ENCODE data around the gene DGCR8. TPM values are rescaled to one million over a fixed set of nuclear protein-coding genes. Genes with fewer than 3 reads are reported as not detected.

Gene DGCR8
- total RNA-seq, 2 experiments from 2014 or later, result 52.3 to 55.2 TPM

GRCh38 chr22:20142711-20143621 lies 62.9 kb downstream of the DGCR8 start:
- H3K27me3 Mint-ChIP-seq (ENCODE audit: low read depth), result no peaks in the 10 kb centered on the region
- H3K9me3 Mint-ChIP-seq (ENCODE audit: insufficient read depth), result no peaks in the 10 kb centered on the region
- H3K4me1 Mint-ChIP-seq (ENCODE audit: low read depth), result peaks cover 5% of the 10 kb centered on the region
- CTCF ChIA-PET, result no interaction called here
- H3K27ac Mint-ChIP-seq, result no peak overlapping the region
- POLR2A ChIA-PET, result no interaction called here
- no peaks in the 10 kb centered on the region for H3K36me3 Mint-ChIP-seq (ENCODE audit: low read depth)
- DNase-seq, result no peak
- H3K4me3 Mint-ChIP-seq, result no peak overlapping the region
- ATAC-seq, result no peak

GRCh38 chr22:20143883-20144665 lies 64.0 kb downstream of the DGCR8 start:
- Mint-ChIP-seq H3K27ac (no peak overlapping the region), H3K9me3 (ENCODE audit: insufficient read depth) (no peaks in the 10 kb centered on the region), H3K36me3 (ENCODE audit: low read depth) (no peaks in the 10 kb centered on the region), H3K4me1 (ENCODE audit: low read depth) (peaks cover 5% of the 10 kb centered on the region), H3K4me3 (no peak overlapping the region), H3K27me3 (ENCODE audit: low read depth) (no peaks in the 10 kb centered on the region)
- ATAC-seq (no peak), DNase-seq (no peak)
- CTCF ChIA-PET, result no interaction called here
- POLR2A ChIA-PET, result no interaction called here

GRCh38 chr22:20145206-20145831 lies 65.3 kb downstream of the DGCR8 start:
- Mint-ChIP-seq H3K9me3 (ENCODE audit: insufficient read depth) (no peaks in the 10 kb centered on the region), H3K4me1 (ENCODE audit: low read depth) (peaks cover 5% of the 10 kb centered on the region), H3K36me3 (ENCODE audit: low read depth) (no peaks in the 10 kb centered on the region), H3K4me3 (no peak overlapping the region), H3K27ac (no peak overlapping the region), H3K27me3 (ENCODE audit: low read depth) (no peaks in the 10 kb centered on the region)
- POLR2A ChIA-PET, result no interaction called here
- DNase-seq (no peak), ATAC-seq (no peak)
- CTCF ChIA-PET, result no interaction called here

GRCh38 chr22:20145832-20146223 lies 65.8 kb downstream of the DGCR8 start:
- Mint-ChIP-seq H3K4me3 (no peak overlapping the region), H3K36me3 (ENCODE audit: low read depth) (no peaks in the 10 kb centered on the region), H3K9me3 (ENCODE audit: insufficient read depth) (no peaks in the 10 kb centered on the region), H3K27ac (no peak overlapping the region), H3K4me1 (ENCODE audit: low read depth) (peaks cover 5% of the 10 kb centered on the region), H3K27me3 (ENCODE audit: low read depth) (no peaks in the 10 kb centered on the region)
- no peak for DNase-seq
- POLR2A ChIA-PET, result no interaction called here
- CTCF ChIA-PET, result no interaction called here
- no peak for ATAC-seq

GRCh38 chr22:20146777-20147176 lies 66.7 kb downstream of the DGCR8 start:
- POLR2A ChIA-PET, result no interaction called here
- CTCF ChIA-PET, result no interaction called here
- Mint-ChIP-seq H3K36me3 (ENCODE audit: low read depth) (no peaks in the 10 kb centered on the region), H3K27me3 (ENCODE audit: low read depth) (no peaks in the 10 kb centered on the region), H3K9me3 (ENCODE audit: insufficient read depth) (no peaks in the 10 kb centered on the region), H3K4me3 (no peak overlapping the region), H3K27ac (no peak overlapping the region), H3K4me1 (ENCODE audit: low read depth) (peaks cover 5% of the 10 kb centered on the region)
- ATAC-seq (no peak), DNase-seq (no peak)

GRCh38 chr22:20147237-20147988 lies 67.4 kb downstream of the DGCR8 start:
- H3K27me3 Mint-ChIP-seq (ENCODE audit: low read depth), result no peaks in the 10 kb centered on the region
- DNase-seq (no peak), ATAC-seq (no peak)
- H3K4me1 Mint-ChIP-seq (ENCODE audit: low read depth), result peaks cover 5% of the 10 kb centered on the region
- H3K36me3 Mint-ChIP-seq (ENCODE audit: low read depth), result no peaks in the 10 kb centered on the region
- ChIA-PET POLR2A (no interaction called here), CTCF (no interaction called here)
- H3K27ac Mint-ChIP-seq, result no peak overlapping the region
- no peaks in the 10 kb centered on the region for H3K9me3 Mint-ChIP-seq (ENCODE audit: insufficient read depth)
- no peak overlapping the region for H3K4me3 Mint-ChIP-seq

GRCh38 chr22:20148414-20148813 lies 68.4 kb downstream of the DGCR8 start:
- Mint-ChIP-seq H3K36me3 (ENCODE audit: low read depth) (no peaks in the 10 kb centered on the region), H3K4me1 (ENCODE audit: low read depth) (peaks cover 5% of the 10 kb centered on the region), H3K27ac (no peak overlapping the region), H3K27me3 (ENCODE audit: low read depth) (no peaks in the 10 kb centered on the region), H3K4me3 (no peak overlapping the region), H3K9me3 (ENCODE audit: insufficient read depth) (no peaks in the 10 kb centered on the region)
- ATAC-seq (no peak), DNase-seq (no peak)
- ChIA-PET POLR2A (no interaction called here), CTCF (no interaction called here)

GRCh38 chr22:20149257-20150250 lies 69.5 kb downstream of the DGCR8 start:
- DNase-seq (no peak), ATAC-seq (no peak)
- peaks cover 6% of the 10 kb centered on the region for H3K4me1 Mint-ChIP-seq (ENCODE audit: low read depth)
- no peak overlapping the region for H3K27ac Mint-ChIP-seq
- H3K27me3 Mint-ChIP-seq (ENCODE audit: low read depth), result no peaks in the 10 kb centered on the region
- H3K9me3 Mint-ChIP-seq (ENCODE audit: insufficient read depth), result no peaks in the 10 kb centered on the region
- CTCF ChIA-PET, result no interaction called here
- POLR2A ChIA-PET, result no interaction called here
- H3K36me3 Mint-ChIP-seq (ENCODE audit: low read depth), result no peaks in the 10 kb centered on the region
- no peak overlapping the region for H3K4me3 Mint-ChIP-seq

- DNase-seq (no peak), ATAC-seq (no peak)
- no peak within 1 kb of the TSS for H3K4me3 Mint-ChIP-seq
- H3K27ac Mint-ChIP-seq, result no peak within 1 kb of the TSS
- ChIA-PET POLR2A (no interaction called here), CTCF (no interaction called here)
- no peaks in the 10 kb centered on the region for H3K36me3 Mint-ChIP-seq (ENCODE audit: low read depth)
- H3K27me3 Mint-ChIP-seq (ENCODE audit: low read depth), result no peaks in the 10 kb centered on the region
- no peaks in the 10 kb centered on the region for H3K9me3 Mint-ChIP-seq (ENCODE audit: insufficient read depth)
- H3K4me1 Mint-ChIP-seq (ENCODE audit: low read depth), result peaks cover 13% of the 10 kb centered on the region
Observed at GRCh38 chr22:20150381-20151275, 70.6 kb downstream of the DGCR8 start, which contains the start of gene CCDC188. CCDC188 (minus strand) TSS chr22:20151055; CDS start chr22:20150986, 69 bp downstream.

- Mint-ChIP-seq H3K9me3 (ENCODE audit: insufficient read depth) (no peaks in the 10 kb centered on the region), H3K4me1 (ENCODE audit: low read depth) (peaks cover 13% of the 10 kb centered on the region), H3K27me3 (ENCODE audit: low read depth) (no peaks in the 10 kb centered on the region), H3K27ac (no peak overlapping the region), H3K4me3 (no peak overlapping the region), H3K36me3 (ENCODE audit: low read depth) (no peaks in the 10 kb centered on the region)
- DNase-seq (no peak), ATAC-seq (no peak)
- ChIA-PET POLR2A (no interaction called here), CTCF (no interaction called here)
Observed at GRCh38 chr22:20151276-20151588, 71.2 kb downstream of the DGCR8 start.
